Left lung (tissue), 10 donors: ENCODE measurements around the gene CEND1. TPM values are rescaled to one million over a fixed set of nuclear protein-coding genes. Genes with fewer than 3 reads are reported as not detected.

Experiments used
- ATAC-seq: fragments of 200-7000 bp; cut with Tn5 transposase; one replicate; pipeline ENCODE4 v1.9.1; 2020; ENCODE audit warnings: moderate library complexity
- DNase-seq, 4 donors: peaks; one replicate each; pipeline ENCODE4 v3.0.0-alpha.2; 2013 to 2020
- H3K27ac ChIP-seq, 2 donors: fragments of 200-600 bp; sonication (generic) in 1 of 2; one replicate each; pipeline versions ENCODE4 v1.5.0 to v1.8.0; 2020 to 2021
- H3K27me3 ChIP-seq, 2 donors: fragments of 200-600 bp; sonication (generic) in 1 of 2; one replicate each; pipeline versions ENCODE4 v1.5.0 to v1.8.0; 2020 to 2021
- H3K36me3 ChIP-seq, 2 donors: fragments of 200-600 bp; sonication (generic) in 1 of 2; one replicate each; pipeline versions ENCODE4 v1.5.0 to v1.8.0; 2020 to 2021
- H3K4me1 ChIP-seq, 2 donors: fragments of 200-600 bp; one replicate each; pipeline ENCODE4 v1.8.0; 2021
- H3K4me3 ChIP-seq, 2 donors: fragments of 200-600 bp; sonication (generic) in 1 of 2; one replicate each; pipeline versions ENCODE4 v1.5.0 to v1.8.0; 2020 to 2021; ENCODE audit warnings: mild to moderate bottlenecking in 1 of 2
- H3K9me3 ChIP-seq, 2 donors: fragments of 200-600 bp; sonication (generic) in 1 of 2; one replicate each; pipeline versions ENCODE4 v1.5.0 to v1.8.0; 2020 to 2021
- CTCF ChIP-seq, 2 donors: fragments of 200-600 bp; sonication (generic) in 1 of 2; IDR thresholded peaks; one replicate each; pipeline versions ENCODE4 v1.5.0 to v1.8.0; 2021; ENCODE audit warnings: antibody characterized with exemption in 2 of 2
- intact Hi-C, 2 donors: fragments of 100-400 bp; cut with DNase I; formaldehyde crosslinking; loops; one replicate each; pipeline versions ENCODE4 v1.11.2 to v1.14.2; 2022
- polyA plus RNA-seq, 6 donors: library from polyadenylated mRNA; unstranded; fragments of 120-200 nt; gene quantifications; one replicate each; pipeline ENCODE4 v1.2.1, GENCODE V29; 2013; ENCODE audit not compliant: insufficient read length in 6 of 6
- total RNA-seq, 2 donors: library from RNA; stranded (reverse); fragmentation: NEBNext Ultra II Directional; extraction: Animal tissue kit (Norgen Biotek cat#: 25700); gene quantifications; one replicate each; pipeline ENCODE4 v1.2.1, GENCODE V29; 2021
- donor health status: DM: no; HTN: yes; CAD: no.
- donor health status: DM: no; HTN: no; CAD: no.

CEND1 gene
- total and polyA plus RNA-seq, 8 donors, result 0.11 to 0.47 (median 0.36) TPM; not detected in 1

- no peak for DNase-seq
- intact Hi-C loops, result no loop called here
- no peak for ATAC-seq
These were observed 18.8 kb upstream of the CEND1 start for GRCh38 chr11:808427-809286.

GRCh38 chr11:804599-804964 is 14.7 kb upstream of the CEND1 start:
- Histone ChIP-seq H3K4me1 (peaks cover 21 to 46% of the 10 kb centered on the region in 2 donors), H3K36me3 (peaks cover 0 to 30% of the 10 kb centered on the region in 2 donors), H3K27ac (peak overlapping the region; percentile 83 to 89), H3K9me3 (no peaks in the 10 kb centered on the region), H3K4me3 (peak overlapping the region; percentile 66 to 68), H3K27me3 (no peaks in the 10 kb centered on the region)
- no peak for TF ChIP-seq CTCF (IDR thresholded peaks at IDR 0.05)
- ATAC-seq (no peak), DNase-seq (no peak)
- intact Hi-C loops, result no loop called here

More at GRCh38 chr11:808427-809286, 18.8 kb upstream of the CEND1 start:
- peaks cover 30 to 71% of the 10 kb centered on the region in 2 donors for H3K4me1 ChIP-seq
- no peak for TF ChIP-seq CTCF (IDR thresholded peaks at IDR 0.05)
- no peaks in the 10 kb centered on the region for H3K27me3 ChIP-seq
- H3K4me3 ChIP-seq, result peak overlapping the region; percentile 97 to 100
- peak overlapping the region; percentile 94 to 97 for H3K27ac ChIP-seq
- no peaks in the 10 kb centered on the region for H3K9me3 ChIP-seq
- peaks cover 3 to 27% of the 10 kb centered on the region in 2 donors for H3K36me3 ChIP-seq

- Histone ChIP-seq H3K36me3 (peaks cover 0 to 31% of the 10 kb centered on the region in 2 donors), H3K4me1 (peaks cover 21 to 45% of the 10 kb centered on the region in 2 donors), H3K4me3 (peak overlapping the region; percentile 66 to 68), H3K9me3 (no peaks in the 10 kb centered on the region), H3K27ac (peak overlapping the region in 1 of 2 donors; percentile 83), H3K27me3 (no peaks in the 10 kb centered on the region)
- intact Hi-C loops, result no loop called here
- TF ChIP-seq CTCF (IDR thresholded peaks at IDR 0.05), result no peak
- ATAC-seq, result no peak
- no peak for DNase-seq
These were observed 14.1 kb upstream of the CEND1 start for GRCh38 chr11:803770-804598.

- no peak for TF ChIP-seq CTCF (IDR thresholded peaks at IDR 0.05)
- no peak for ATAC-seq
- H3K27me3 ChIP-seq, result no peaks in the 10 kb centered on the region
- H3K36me3 ChIP-seq, result peaks cover 0 to 31% of the 10 kb centered on the region in 2 donors
- peaks cover 16 to 44% of the 10 kb centered on the region in 2 donors for H3K4me1 ChIP-seq
- no peaks in the 10 kb centered on the region for H3K9me3 ChIP-seq
- DNase-seq, result no peak
- intact Hi-C loops, result no loop called here
- H3K4me3 ChIP-seq, result no peak overlapping the region
- H3K27ac ChIP-seq, result no peak overlapping the region
These were observed 13.5 kb upstream of the CEND1 start for GRCh38 chr11:803467-803742.
